GM19324 (cell line): Measurements from ENCODE around the gene RNF114.
A peak's percentile ranks its signal among the peaks of the same experiment; 100 is the strongest.
"Not testable (repeated sequence)": the region's sequence is repeated elsewhere in the genome, so short reads cannot be mapped to it uniquely, and the experiment has no call there.

ENCODE experiments used
- ATAC-seq: cut with Tn5 transposase; IDR thresholded peaks from one replicate; pipeline ENCODE4 v1.9.1; 2021; ENCODE audit warnings: mild to moderate bottlenecking, moderate library complexity; ENCODE audit not compliant: unreplicated experiment, low FRiP score

RNF114 gene

GRCh38 chr20:49936153-49937026, at the start of gene RNF114:
Gene RNF114 (plus strand): TSS chr20:49936397. CDS start chr20:49936413, 16 bp downstream.
- ATAC-seq = peak; percentile 78

GRCh38 chr20:49886571-49887213, 49.5 kb upstream of the RNF114 start:
- ATAC-seq = no peak

GRCh38 chr20:49887251-49888211, 48.7 kb upstream of the RNF114 start:
- no peak for ATAC-seq

GRCh38 chr20:49888212-49889000, 47.8 kb upstream of the RNF114 start:
- ATAC-seq = no peak

- ATAC-seq = no peak
These were observed 46.9 kb upstream of the RNF114 start for GRCh38 chr20:49889001-49889934.

GRCh38 chr20:49889935-49890333, 46.3 kb upstream of the RNF114 start:
- ATAC-seq = no peak

GRCh38 chr20:49890471-49891361, 45.5 kb upstream of the RNF114 start:
- ATAC-seq = no peak

GRCh38 chr20:49891476-49892110, 44.6 kb upstream of the RNF114 start:
- ATAC-seq = no peak

GRCh38 chr20:49892260-49892659, 43.9 kb upstream of the RNF114 start:
- no peak for ATAC-seq

GRCh38 chr20:49892817-49893216, 43.4 kb upstream of the RNF114 start:
- no peak for ATAC-seq

- ATAC-seq = no peak
These were observed 42.7 kb upstream of the RNF114 start for GRCh38 chr20:49893242-49894072.

- no peak for ATAC-seq
These were observed 42.1 kb upstream of the RNF114 start for GRCh38 chr20:49894073-49894470.

GRCh38 chr20:49895474-49896093, 40.6 kb upstream of the RNF114 start:
- not testable (repeated sequence) for ATAC-seq

- ATAC-seq = no peak
These were observed 40.0 kb upstream of the RNF114 start for GRCh38 chr20:49896204-49896603.

GRCh38 chr20:49899541-49900383, 36.4 kb upstream of the RNF114 start:
- ATAC-seq = no peak
